Tibial nerve (tissue), 4 donors: Measurements from ENCODE around the gene GSN.

Experiments
- EP300 ChIP-seq, 2 donors: sonication (generic); formaldehyde crosslinking; IDR thresholded peaks; one replicate each; pipeline ENCODE4 v1.6.1; 2017; ENCODE audit warnings: antibody characterized with exemption in 2 of 2, mild to moderate bottlenecking in 1 of 2
- POLR2A ChIP-seq, 2 donors: fragments of 450-650 bp; IDR thresholded peaks; one replicate each; pipeline ENCODE4 v1.6.1; 2017; ENCODE audit warnings: antibody characterized with exemption in 2 of 2, mild to moderate bottlenecking in 2 of 2, moderate library complexity in 2 of 2
- TF ChIP-seq, protein P1 (sequence below), 5 experiments: fragments of 200-600 bp in 3 of 5; fragments of 450-650 bp in 2 of 5; sonication (generic) in 3 of 5; IDR thresholded peaks; one replicate each; pipeline ENCODE4 v1.5.1; 2016 to 2019; ENCODE audit warnings: antibody characterized with exemption in 5 of 5, mild to moderate bottlenecking in 3 of 5, moderate library complexity in 2 of 5

DNA sequence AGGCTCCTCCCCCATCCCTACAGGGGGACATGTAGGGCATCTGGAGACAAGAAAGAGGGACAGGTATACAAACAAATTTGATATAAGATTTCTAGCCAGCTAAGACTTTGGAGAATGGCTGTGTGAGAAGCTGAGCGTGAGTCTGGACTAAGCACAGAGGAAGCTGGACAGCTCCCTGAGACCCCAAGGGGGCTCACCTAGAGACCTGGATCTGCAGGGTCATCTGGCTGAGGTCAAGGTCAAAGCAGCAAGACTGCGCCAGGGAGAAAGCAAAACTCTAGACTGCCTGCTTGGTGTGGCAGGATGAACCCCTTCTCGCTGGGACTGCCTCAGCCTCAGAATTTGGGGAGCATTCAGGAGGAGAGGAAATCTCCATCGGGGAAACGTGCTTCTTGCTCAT, 8.0 kb upstream of the GSN start:
- TF ChIP-seq, protein P1, sequence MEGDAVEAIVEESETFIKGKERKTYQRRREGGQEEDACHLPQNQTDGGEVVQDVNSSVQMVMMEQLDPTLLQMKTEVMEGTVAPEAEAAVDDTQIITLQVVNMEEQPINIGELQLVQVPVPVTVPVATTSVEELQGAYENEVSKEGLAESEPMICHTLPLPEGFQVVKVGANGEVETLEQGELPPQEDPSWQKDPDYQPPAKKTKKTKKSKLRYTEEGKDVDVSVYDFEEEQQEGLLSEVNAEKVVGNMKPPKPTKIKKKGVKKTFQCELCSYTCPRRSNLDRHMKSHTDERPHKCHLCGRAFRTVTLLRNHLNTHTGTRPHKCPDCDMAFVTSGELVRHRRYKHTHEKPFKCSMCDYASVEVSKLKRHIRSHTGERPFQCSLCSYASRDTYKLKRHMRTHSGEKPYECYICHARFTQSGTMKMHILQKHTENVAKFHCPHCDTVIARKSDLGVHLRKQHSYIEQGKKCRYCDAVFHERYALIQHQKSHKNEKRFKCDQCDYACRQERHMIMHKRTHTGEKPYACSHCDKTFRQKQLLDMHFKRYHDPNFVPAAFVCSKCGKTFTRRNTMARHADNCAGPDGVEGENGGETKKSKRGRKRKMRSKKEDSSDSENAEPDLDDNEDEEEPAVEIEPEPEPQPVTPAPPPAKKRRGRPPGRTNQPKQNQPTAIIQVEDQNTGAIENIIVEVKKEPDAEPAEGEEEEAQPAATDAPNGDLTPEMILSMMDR (IDR thresholded peaks at IDR 0.05) = no peak
- TF ChIP-seq EP300 (IDR thresholded peaks at IDR 0.05) (no peak), POLR2A (IDR thresholded peaks at IDR 0.05) (no peak)
